Activated T-cell treated with anti-CD3 and anti-CD28 coated beads, Interleukin-2, amount 50 U/mL, for 1 hour (primary cell): ENCODE measurements around the gene R3HDM2.
"Not testable (repeated sequence)": the region's sequence is repeated elsewhere in the genome, so short reads cannot be mapped to it uniquely, and the experiment has no call there.

Source experiments
- DNase-seq: peaks from one replicate; pipeline ENCODE4 v3.0.0-alpha.2; 2020

Gene R3HDM2

DNA sequence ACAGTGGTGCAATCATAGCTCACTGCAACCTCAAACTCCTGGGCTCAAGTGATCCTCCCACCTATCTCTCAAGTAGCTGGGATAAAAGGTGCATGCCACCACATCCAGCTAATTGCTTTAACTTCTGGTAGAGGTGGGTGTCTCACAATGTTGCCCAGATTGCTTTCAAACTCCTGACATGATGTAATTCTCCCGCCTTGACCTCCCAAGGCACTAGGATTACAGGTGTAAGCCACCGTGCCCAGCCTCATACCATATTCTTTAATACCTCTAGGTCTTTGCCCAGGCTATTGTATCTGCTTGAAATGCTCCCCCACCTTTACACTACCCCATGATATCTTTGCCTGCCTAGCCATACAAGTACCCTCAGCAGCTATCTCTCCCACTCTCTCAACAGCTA is 11.3 kb downstream of the R3HDM2 start:
- DNase-seq: no peak

GRCh38 chr12:57418255-57418654 is 12.6 kb downstream of the R3HDM2 start:
- no peak for DNase-seq

GRCh38 chr12:57416039-57416996 is 14.5 kb downstream of the R3HDM2 start:
- no peak for DNase-seq

DNA sequence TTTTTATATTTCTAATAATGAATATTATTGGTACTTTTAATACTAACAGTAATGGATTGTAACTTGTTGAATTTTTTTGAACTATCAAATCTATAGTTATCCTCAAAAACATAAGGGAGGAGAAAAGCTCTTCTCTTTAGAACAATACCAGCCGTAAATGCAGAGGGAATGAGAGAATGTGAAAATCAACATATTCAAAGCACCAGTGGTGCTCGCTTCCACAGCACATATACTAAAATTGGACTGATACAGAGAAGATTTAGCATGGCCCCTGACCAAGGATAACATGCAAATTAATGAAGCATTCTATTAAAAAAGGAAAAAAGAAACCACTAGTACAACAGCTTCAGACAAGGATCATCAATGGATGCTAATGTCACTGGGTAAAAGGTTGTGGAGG is 15.8 kb downstream of the R3HDM2 start:
- DNase-seq: no peak

DNA sequence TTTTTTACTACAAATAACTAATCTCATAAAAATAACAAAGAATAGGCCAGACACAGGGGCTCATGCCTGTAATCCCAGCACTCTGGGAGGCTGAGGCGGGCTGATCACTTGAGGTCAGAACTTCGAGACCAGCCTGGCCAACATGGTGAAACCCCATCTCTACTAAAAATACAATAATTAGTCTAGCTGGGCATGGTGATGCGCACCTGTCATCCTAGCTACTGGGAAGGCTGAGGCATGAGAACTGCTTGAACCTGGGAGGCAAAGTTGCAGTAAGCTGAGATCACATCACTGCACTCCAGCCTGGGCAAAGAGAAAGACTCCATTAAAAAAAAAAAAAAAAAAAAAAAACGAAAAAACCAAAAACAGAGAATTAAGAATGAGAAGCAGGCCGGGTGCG is 16.7 kb downstream of the R3HDM2 start:
- not testable (repeated sequence) for DNase-seq

GRCh38 chr12:57410534-57410933 is 20.3 kb downstream of the R3HDM2 start:
- DNase-seq: no peak

DNA sequence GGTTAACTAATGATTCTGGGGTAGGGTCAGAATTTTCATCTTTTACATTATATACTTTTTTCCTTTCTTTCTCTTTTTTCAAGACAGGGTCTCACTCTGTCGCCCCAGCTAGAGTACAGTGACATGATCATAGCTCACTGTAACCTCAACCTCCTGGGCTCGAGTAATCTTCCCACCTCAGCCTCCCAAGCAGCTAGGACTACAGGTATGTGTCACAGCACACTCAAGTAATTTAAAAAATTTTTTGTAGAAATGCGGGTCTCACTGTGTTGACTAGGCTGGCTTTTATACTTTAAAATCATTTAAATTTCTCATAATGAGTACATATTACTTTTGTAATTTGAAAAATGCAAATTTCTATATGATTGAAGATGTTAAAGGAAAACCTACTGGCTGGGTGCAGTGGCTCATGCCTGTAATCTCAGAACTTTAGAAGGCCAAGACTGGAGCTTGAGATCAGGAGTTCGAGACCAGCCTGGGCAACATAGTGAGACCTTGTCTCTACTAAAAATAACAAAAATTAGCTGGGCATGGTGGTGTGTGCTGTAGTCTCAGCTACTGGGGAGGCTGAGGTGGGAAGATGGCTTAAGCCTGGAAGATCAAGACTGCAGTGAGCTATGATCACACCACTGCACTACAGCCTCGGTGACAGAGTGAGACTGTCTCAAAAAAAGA is 25.7 kb downstream of the R3HDM2 start:
- no peak for DNase-seq

DNA sequence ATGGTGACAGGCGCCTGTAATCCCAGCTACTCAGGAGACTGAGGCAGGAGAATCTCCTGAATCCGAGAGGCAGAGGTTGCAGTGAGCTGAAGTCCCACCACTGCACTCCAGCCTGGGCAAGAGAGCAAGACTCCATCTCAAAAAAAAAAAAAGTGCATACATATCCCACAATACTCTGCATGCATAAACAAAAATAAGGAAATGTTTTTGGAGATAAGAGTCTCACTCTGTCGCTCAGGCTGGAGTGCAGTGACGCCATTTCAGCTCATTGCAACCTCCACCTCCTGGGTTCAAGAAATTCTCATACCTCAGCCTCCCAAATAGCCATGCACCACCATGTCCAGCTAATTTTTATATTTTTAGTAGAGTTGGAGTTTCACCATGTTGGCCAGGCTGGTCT is 28.7 kb downstream of the R3HDM2 start:
- DNase-seq: not testable (repeated sequence)

DNA sequence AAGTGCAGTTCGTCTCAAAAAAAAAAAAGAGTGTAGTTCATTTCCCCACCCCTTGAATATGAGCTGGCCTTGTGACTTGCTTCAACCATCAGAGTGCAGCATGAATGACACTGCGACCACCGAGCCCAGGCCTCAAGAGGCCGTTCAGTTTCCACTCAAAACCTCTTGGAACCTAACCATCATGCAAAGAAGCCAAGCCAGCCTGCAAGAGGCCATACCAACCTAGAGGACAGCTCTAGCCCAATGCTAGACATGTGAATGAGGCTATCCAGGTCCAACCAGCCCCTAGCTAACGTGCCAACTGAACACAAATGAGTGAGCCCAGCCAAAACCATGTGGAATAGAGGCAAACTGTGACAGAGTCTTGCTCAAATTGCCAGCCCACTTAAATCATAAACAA is 29.7 kb downstream of the R3HDM2 start:
- no peak for DNase-seq

GRCh38 chr12:57399718-57400463 is 31.0 kb downstream of the R3HDM2 start:
- DNase-seq: not testable (repeated sequence)

GRCh38 chr12:57397441-57397840 is 33.4 kb downstream of the R3HDM2 start:
- DNase-seq: no peak

GRCh38 chr12:57395121-57395520 is 35.7 kb downstream of the R3HDM2 start:
- DNase-seq: no peak

GRCh38 chr12:57390174-57390573 is 40.7 kb downstream of the R3HDM2 start:
- no peak for DNase-seq

- DNase-seq: no peak
Observed at GRCh38 chr12:57389033-57389432, 41.8 kb downstream of the R3HDM2 start.

GRCh38 chr12:57388425-57388824 is 42.4 kb downstream of the R3HDM2 start:
- no peak for DNase-seq

DNA sequence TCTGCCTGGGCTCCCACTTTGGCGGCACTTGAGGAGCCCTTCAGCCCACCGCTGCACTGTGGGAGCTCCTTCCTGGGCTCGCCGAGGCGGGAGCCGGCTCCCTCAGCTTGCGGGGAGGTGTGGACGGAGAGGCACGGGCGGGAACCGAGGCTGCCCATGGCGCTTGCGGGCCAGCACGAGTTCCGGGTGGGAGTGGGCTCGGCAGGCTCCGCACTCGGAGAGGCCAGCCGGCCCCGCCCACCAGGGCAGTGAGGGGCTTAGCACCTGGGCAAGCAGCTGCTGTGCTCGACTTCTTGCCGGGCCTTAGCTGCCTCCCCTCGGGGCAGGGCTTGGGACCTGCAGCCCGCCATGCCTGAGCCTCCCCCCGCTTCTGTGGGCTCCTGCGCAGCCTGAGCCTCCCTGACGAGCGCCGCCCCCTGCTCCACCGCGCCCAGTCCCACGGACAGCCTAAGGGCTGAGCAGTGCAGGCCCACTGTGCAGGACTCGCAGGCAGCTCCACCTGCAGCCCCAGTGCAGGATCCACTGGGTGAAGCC is 44.6 kb downstream of the R3HDM2 start:
- DNase-seq: no peak

DNA sequence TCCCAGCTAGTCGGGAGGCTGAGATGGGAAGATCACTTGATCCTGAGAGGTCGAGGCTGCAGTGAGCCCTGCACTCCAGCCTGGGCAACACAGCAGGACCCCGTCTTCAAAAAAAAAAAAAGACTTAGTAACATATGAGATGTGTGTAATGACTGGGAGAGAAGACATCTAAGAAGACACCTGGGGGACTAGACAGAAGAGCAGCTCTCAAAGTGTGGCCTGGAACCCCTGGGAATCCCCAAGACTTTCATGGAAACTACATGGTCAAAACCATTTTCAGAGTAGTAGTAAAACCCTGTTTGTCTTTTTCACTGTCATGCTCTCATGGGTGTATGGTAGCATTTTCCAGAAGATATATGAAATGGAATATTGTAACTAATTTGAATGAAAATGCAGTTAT is 45.3 kb downstream of the R3HDM2 start:
- no peak for DNase-seq

- no peak for DNase-seq
Observed at GRCh38 chr12:57384478-57384877, 46.4 kb downstream of the R3HDM2 start.

- no peak for DNase-seq
Observed at GRCh38 chr12:57381693-57382220, 49.1 kb downstream of the R3HDM2 start.

GRCh38 chr12:57380300-57380699 is 50.5 kb downstream of the R3HDM2 start:
- no peak for DNase-seq

DNA sequence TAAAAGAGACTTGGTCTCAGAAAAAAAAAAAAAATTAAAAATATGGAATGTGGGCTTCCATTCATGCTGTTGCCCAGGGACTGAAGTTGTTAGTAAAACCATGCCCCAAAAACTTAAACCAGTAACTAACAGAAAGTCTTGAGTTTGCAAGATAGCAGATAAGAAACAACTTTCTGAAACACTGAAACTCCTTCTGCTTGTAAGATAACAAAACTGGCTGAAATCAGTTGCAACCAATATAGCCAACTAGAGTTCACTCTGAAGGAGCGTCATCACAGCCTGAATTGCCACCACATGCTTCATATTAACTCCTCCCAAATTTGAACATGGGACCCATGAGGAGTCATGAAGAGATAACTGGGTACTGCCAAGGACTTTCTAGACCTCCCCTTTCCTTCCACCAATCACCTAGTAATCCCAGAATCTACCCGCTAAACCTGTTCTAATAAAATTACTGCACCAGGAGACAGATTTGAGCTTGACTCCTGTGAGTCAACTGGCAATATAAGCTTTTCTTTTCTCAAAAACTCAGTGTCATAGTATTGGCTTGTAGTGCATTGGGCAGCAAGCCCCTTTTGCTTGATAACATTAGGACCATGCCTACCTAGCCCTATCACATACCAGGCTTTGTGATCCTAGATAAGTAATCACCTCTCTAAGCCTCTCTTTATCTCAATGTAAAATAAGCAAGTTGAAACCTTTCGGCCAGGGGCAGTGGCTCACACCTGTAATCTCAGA is 53.6 kb downstream of the R3HDM2 start:
- DNase-seq: no peak

GRCh38 chr12:57372233-57372632 is 58.6 kb downstream of the R3HDM2 start:
- no peak for DNase-seq
